Mucosa of descending colon (tissue), 3 donors: ENCODE results near the gene ADAMTS2. TPM values are rescaled to one million over a fixed set of nuclear protein-coding genes. Genes with fewer than 3 reads are reported as not detected.

Experiments
- ATAC-seq: fragments of 200-7000 bp; cut with Tn5 transposase; one replicate; pipeline ENCODE4 v1.9.1; 2020; ENCODE audit warnings: mild to moderate bottlenecking, moderate library complexity
- DNase-seq, 3 donors: peaks; one replicate each; pipeline ENCODE4 v3.0.0-alpha.2; 2020
- H3K36me3 ChIP-seq: fragments of 200-600 bp; one replicate; pipeline ENCODE4 v1.8.0; 2021; ENCODE audit warnings: low read depth, mild to moderate bottlenecking
- H3K4me1 ChIP-seq: fragments of 200-600 bp; one replicate; pipeline ENCODE4 v1.8.0; 2021; ENCODE audit warnings: low read depth, mild to moderate bottlenecking
- H3K4me3 ChIP-seq: fragments of 200-600 bp; one replicate; pipeline ENCODE4 v1.8.0; 2021; ENCODE audit warnings: mild to moderate bottlenecking
- H3K9me3 ChIP-seq: fragments of 200-600 bp; one replicate; pipeline ENCODE4 v1.8.0; 2021; ENCODE audit warnings: mild to moderate bottlenecking
- CTCF ChIP-seq: fragments of 200-600 bp; IDR thresholded peaks from one replicate; pipeline ENCODE4 v1.8.0; 2022; ENCODE audit warnings: antibody characterized with exemption, mild to moderate bottlenecking
- intact Hi-C, 2 donors: fragments of 100-400 bp; cut with DNase I in 1 of 2; cut with micrococcal nuclease in 1 of 2; formaldehyde crosslinking; loops; one replicate each; pipeline versions ENCODE4 v1.11.0 to v1.11.1; 2022; cut with DNase I, micrococcal nuclease
- total RNA-seq, 3 donors: library from RNA; stranded (reverse); fragmentation: NEBNext Ultra II Directional in 2 of 3; extraction: Animal tissue kit (Norgen Biotek cat#: 25700) in 2 of 3; gene quantifications; one replicate each; pipeline versions ENCODE4 v1.2.1 to v1.2.4, GENCODE V29; 2021 to 2023
- donor health status: DM: no; HTN: no; CAD: no; lungs with moderate emphysema.
- donor health status: DM: no; HTN: no; CAD: no.
- donor health status: DM: no; HTN: yes; CAD: no.

The ADAMTS2 gene
- total RNA-seq, 3 donors from 2014 or later = 1.3 to 9.2 (median 7.3) TPM

GRCh38 chr5:179276838-179277395, 68.3 kb downstream of the ADAMTS2 start:
- no peak for TF ChIP-seq CTCF
- DNase-seq (peak in 1 of 3 donors; percentile 39), ATAC-seq (no peak)
- H3K4me3 ChIP-seq = no peak overlapping the region
- H3K36me3 ChIP-seq = no peaks in the 10 kb centered on the region
- intact Hi-C loops = no loop called here
- H3K9me3 ChIP-seq = no peaks in the 10 kb centered on the region
- no peaks in the 10 kb centered on the region for H3K4me1 ChIP-seq

GRCh38 chr5:179275941-179276837, 69.1 kb downstream of the ADAMTS2 start:
- H3K36me3 ChIP-seq = no peaks in the 10 kb centered on the region
- no peaks in the 10 kb centered on the region for H3K4me1 ChIP-seq
- no peaks in the 10 kb centered on the region for H3K9me3 ChIP-seq
- DNase-seq (peak; percentile 50 to 80 (median 55)), ATAC-seq (peak; percentile 71)
- TF ChIP-seq CTCF = no peak
- intact Hi-C loops = no loop called here
- no peak overlapping the region for H3K4me3 ChIP-seq

- no peak for TF ChIP-seq CTCF
- ATAC-seq (no peak), DNase-seq (peak in 1 of 3 donors; percentile 43)
- intact Hi-C loops = no loop called here
- Histone ChIP-seq H3K4me3 (no peak overlapping the region), H3K9me3 (no peaks in the 10 kb centered on the region), H3K4me1 (no peaks in the 10 kb centered on the region), H3K36me3 (no peaks in the 10 kb centered on the region)
Measured at GRCh38 chr5:179275381-179275878, 69.8 kb downstream of the ADAMTS2 start.

GRCh38 chr5:179274321-179275315, 70.6 kb downstream of the ADAMTS2 start:
- DNase-seq (no peak), ATAC-seq (no peak)
- intact Hi-C loops = no loop called here
- Histone ChIP-seq H3K4me1 (no peaks in the 10 kb centered on the region), H3K4me3 (no peak overlapping the region), H3K9me3 (no peaks in the 10 kb centered on the region), H3K36me3 (no peaks in the 10 kb centered on the region)
- TF ChIP-seq CTCF = no peak

- Histone ChIP-seq H3K36me3 (no peaks in the 10 kb centered on the region), H3K4me3 (no peak overlapping the region), H3K4me1 (no peaks in the 10 kb centered on the region), H3K9me3 (no peaks in the 10 kb centered on the region)
- ATAC-seq (no peak), DNase-seq (peak in 1 of 3 donors; percentile 6)
- TF ChIP-seq CTCF = no peak
- intact Hi-C loops = no loop called here
Measured at GRCh38 chr5:179273441-179274145, 71.7 kb downstream of the ADAMTS2 start.
